Endothelial cell (in vitro differentiated cells): ENCODE data around the gene MMP25. TPM values are rescaled to one million over a fixed set of nuclear protein-coding genes. Genes with fewer than 3 reads are reported as not detected.
"Not testable (repeated sequence)": the region's sequence is repeated elsewhere in the genome, so short reads cannot be mapped to it uniquely, and the experiment has no call there.

Experiments
- DNase-seq: peaks from one replicate; pipeline ENCODE4 v3.0.0; 2021; ENCODE audit warnings: low spot score
- H3K27ac Mint-ChIP-seq: one replicate; pipeline ENCODE4 v1.8.0; 2021; ENCODE audit warnings: mixed read lengths, inconsistent platforms; ENCODE audit not compliant: unreplicated experiment
- H3K27me3 Mint-ChIP-seq: one replicate; pipeline ENCODE4 v1.8.0; 2021; ENCODE audit warnings: mild to moderate bottlenecking, moderate library complexity, mixed read lengths, inconsistent platforms; ENCODE audit not compliant: unreplicated experiment
- H3K36me3 Mint-ChIP-seq: one replicate; pipeline ENCODE4 v1.8.0; 2021; ENCODE audit warnings: mild to moderate bottlenecking, low read depth, mixed read lengths, inconsistent platforms; ENCODE audit not compliant: unreplicated experiment
- H3K4me1 Mint-ChIP-seq: one replicate; pipeline ENCODE4 v1.8.0; 2021; ENCODE audit warnings: mild to moderate bottlenecking, mixed read lengths, inconsistent platforms; ENCODE audit not compliant: unreplicated experiment
- H3K4me3 Mint-ChIP-seq: one replicate; pipeline ENCODE4 v1.8.0; 2021; ENCODE audit warnings: mild to moderate bottlenecking, mixed read lengths, inconsistent platforms; ENCODE audit not compliant: unreplicated experiment
- H3K9me3 Mint-ChIP-seq: one replicate; pipeline ENCODE4 v1.8.0; 2021; ENCODE audit warnings: mixed read lengths, inconsistent platforms; ENCODE audit not compliant: unreplicated experiment
- CTCF ChIP-seq: fragments of 200-600 bp; sonication (generic); IDR thresholded peaks from one replicate; pipeline ENCODE4 v1.5.0; 2021; ENCODE audit warnings: antibody characterized with exemption; ENCODE audit not compliant: unreplicated experiment
- total RNA-seq: library from RNA; stranded (reverse); fragmentation: NEBNext Ultra II Directional; extraction: Animal tissue kit (Norgen Biotek cat#: 25700); gene quantifications from one replicate; pipeline ENCODE4 v1.2.1, GENCODE V29; 2021; ENCODE audit not compliant: unreplicated experiment

The MMP25 gene
- total RNA-seq, 1 donor from 2014 or later: 5.4 TPM

DNA sequence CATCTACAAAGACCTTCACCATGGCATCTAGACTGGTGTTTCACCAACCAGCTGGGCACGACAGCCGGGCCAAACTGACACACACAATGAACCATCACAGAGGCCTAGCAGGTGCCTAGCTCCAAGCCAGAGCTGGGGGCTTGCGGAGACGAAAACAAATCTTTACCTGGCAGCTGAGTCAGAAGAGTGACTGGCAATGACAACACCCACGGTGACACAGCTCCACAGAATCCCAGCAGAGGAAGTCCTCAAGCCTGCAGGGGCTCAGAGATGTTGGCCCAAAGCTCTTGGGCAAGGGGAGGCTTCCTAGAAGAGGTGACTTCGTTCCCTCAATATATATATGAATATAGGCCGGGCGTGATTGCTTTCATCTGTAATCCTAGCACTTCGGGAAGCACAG is 5.1 kb downstream of the MMP25 start:
- no peak for TF ChIP-seq CTCF
- H3K36me3 Mint-ChIP-seq: peaks cover 28% of the 10 kb centered on the region
- no peak overlapping the region for H3K27ac Mint-ChIP-seq
- peaks cover 18% of the 10 kb centered on the region for H3K27me3 Mint-ChIP-seq
- DNase-seq: no peak
- no peak overlapping the region for H3K4me3 Mint-ChIP-seq
- H3K9me3 Mint-ChIP-seq: no peaks in the 10 kb centered on the region
- peaks cover 7% of the 10 kb centered on the region for H3K4me1 Mint-ChIP-seq

GRCh38 chr16:3052571-3053329 is 6.4 kb downstream of the MMP25 start:
- Mint-ChIP-seq H3K4me1 (peaks cover 10% of the 10 kb centered on the region), H3K36me3 (peaks cover 32% of the 10 kb centered on the region), H3K27me3 (peaks cover 17% of the 10 kb centered on the region)
- not testable (repeated sequence) for H3K4me3 Mint-ChIP-seq, H3K27ac Mint-ChIP-seq, H3K9me3 Mint-ChIP-seq, DNase-seq

GRCh38 chr16:3053330-3053710 is 7.0 kb downstream of the MMP25 start:
- Mint-ChIP-seq H3K36me3 (peaks cover 32% of the 10 kb centered on the region), H3K4me1 (peaks cover 10% of the 10 kb centered on the region), H3K27me3 (peaks cover 14% of the 10 kb centered on the region)
- H3K9me3 Mint-ChIP-seq, H3K27ac Mint-ChIP-seq, H3K4me3 Mint-ChIP-seq, DNase-seq: not testable (repeated sequence)

GRCh38 chr16:3054965-3055733 is 8.8 kb downstream of the MMP25 start:
- DNase-seq: no peak
- H3K9me3 Mint-ChIP-seq: no peaks in the 10 kb centered on the region
- H3K27ac Mint-ChIP-seq: no peak overlapping the region
- peaks cover 12% of the 10 kb centered on the region for H3K27me3 Mint-ChIP-seq
- TF ChIP-seq CTCF: no peak
- H3K36me3 Mint-ChIP-seq: peaks cover 32% of the 10 kb centered on the region
- peak overlapping the region; percentile 57 for H3K4me3 Mint-ChIP-seq
- H3K4me1 Mint-ChIP-seq: peaks cover 17% of the 10 kb centered on the region

DNA sequence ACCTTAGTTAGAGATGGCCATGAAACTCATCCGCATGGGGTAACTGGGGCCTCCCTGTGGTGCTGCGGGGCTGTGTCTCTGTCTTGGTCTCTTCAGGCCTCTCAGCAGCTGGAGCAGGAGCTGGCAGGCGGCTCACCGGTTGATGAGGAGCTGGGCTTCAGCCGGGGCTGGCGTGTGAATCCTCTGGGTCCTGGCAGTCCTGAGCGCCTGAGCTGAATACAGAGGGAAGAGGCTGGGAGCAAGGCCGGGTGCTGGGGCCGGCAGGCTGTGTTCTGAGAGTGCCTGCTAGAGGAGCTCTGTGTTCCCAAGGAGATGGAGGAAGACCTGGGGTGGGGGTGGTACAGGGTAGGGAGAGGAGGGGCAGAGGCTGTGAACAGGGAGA is 9.4 kb downstream of the MMP25 start:
- not testable (repeated sequence) for H3K27ac Mint-ChIP-seq, DNase-seq, H3K4me3 Mint-ChIP-seq, H3K9me3 Mint-ChIP-seq
- Mint-ChIP-seq H3K36me3 (peaks cover 32% of the 10 kb centered on the region), H3K27me3 (peaks cover 14% of the 10 kb centered on the region), H3K4me1 (peaks cover 20% of the 10 kb centered on the region)

- Mint-ChIP-seq H3K4me3 (no peak overlapping the region), H3K27me3 (peaks cover 15% of the 10 kb centered on the region)
These were observed 10.2 kb downstream of the MMP25 start for GRCh38 chr16:3056336-3057180.

More at GRCh38 chr16:3056336-3057180, 10.2 kb downstream of the MMP25 start:
- no peaks in the 10 kb centered on the region for H3K9me3 Mint-ChIP-seq
- no peak overlapping the region for H3K27ac Mint-ChIP-seq
- H3K36me3 Mint-ChIP-seq: peaks cover 25% of the 10 kb centered on the region
- TF ChIP-seq CTCF: no peak
- peaks cover 20% of the 10 kb centered on the region for H3K4me1 Mint-ChIP-seq
- DNase-seq: no peak
